HG03097 (cell line): Measurements from ENCODE around the gene AKR7A2.

Source experiments
- ATAC-seq: cut with Tn5 transposase; IDR thresholded peaks from one replicate; pipeline ENCODE4 v1.9.1; 2021; ENCODE audit not compliant: unreplicated experiment, low FRiP score

Gene AKR7A2

DNA sequence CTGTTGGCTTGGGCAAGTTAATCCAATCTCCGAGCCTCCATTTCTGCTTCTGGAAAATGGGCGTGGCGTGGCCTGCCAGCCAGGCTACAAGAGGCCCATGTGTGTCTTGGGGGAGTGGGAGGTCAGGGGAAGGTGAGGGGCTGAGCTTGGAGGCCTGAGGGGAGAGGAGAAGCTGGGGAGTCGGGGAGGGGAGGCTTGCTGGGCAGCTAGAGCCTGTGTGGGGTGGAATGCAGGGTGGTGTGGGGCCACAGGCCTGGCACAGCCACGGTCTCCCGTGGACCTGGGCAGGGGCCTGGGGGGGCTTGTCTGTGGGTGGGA, 14.8 kb upstream of the AKR7A2 start:
- ATAC-seq = no peak

DNA sequence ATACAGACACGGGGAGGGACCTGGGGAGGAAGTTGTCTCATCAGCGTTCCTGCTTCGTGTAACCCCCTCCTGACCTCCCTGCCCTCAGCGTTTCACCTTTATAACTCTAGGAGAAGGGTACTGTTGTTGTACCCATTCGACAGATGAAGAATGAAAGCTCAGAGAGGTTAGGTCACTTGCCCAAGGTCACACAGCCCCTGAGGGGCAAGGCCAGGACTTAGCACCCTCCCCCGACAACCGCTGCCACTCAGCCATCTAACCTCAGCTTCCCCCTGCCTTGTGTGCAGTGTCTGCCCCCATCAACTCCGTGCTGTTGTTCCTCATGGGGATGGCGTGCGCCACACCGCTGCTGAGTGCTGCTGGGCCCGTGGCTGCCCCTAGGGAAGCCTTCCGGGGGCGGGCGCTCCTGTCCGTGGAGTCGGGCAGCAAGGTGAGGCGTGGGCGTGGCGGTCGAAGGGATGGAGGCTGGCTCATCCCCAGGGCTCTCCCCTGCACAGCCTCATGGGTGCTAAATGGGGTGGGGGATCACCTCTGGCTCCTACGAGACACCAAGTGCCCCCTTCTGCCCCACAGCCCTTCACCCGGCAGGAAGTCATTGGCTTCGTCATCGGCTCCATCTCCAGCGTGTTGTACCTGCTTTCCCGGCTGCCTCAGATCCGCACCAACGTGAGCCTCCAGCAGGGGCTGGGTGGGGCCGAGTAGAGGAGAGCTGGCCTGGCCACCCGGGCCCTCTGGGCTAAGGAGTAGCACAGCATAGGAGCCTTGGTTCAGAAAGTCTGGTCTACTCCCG, 14.2 kb upstream of the AKR7A2 start:
- no peak for ATAC-seq

DNA sequence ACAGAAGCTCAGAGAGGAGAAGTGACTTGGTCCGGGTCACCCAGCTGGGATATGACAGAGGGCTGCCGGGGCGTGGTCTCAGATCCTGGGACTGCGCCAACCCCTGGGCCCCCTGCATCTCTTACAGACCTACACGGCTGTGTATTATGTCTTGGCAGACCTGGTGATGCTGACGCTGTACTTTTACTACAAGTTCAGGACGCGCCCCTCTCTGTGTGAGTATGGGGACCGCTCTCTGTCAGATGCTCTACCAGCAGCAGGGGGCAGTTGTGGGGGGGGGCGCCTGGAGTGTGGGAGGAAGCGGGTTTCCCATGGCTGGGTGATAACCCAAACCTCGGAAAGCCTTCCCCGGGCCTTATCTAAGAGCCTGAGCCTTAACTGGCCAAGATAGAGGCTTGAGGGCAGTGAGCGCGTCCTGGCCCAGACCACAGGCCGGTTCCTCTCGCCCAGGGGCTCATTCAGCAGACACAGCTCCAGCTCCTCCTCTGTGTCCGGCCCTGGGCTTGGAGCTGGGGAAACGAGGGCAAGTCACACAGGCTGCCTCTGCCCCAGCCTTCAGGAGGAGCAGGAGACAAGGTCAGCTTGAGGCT, 13.5 kb upstream of the AKR7A2 start:
- no peak for ATAC-seq

DNA sequence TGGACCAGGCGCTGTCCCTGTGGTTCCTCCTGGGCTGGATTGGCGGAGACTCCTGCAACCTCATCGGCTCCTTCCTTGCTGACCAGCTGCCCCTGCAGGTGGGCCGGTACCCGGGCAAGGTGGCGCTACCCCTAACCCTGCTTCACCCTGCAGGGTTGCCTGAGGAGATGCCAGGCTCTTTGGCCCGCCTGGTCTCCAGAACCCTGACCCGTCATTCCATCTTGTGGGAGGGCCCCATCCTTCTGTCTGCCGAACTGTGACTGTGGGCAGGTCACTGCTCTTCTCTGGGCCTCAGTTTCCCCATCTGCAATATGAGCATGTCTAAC, 12.7 kb upstream of the AKR7A2 start:
- no peak for ATAC-seq

DNA sequence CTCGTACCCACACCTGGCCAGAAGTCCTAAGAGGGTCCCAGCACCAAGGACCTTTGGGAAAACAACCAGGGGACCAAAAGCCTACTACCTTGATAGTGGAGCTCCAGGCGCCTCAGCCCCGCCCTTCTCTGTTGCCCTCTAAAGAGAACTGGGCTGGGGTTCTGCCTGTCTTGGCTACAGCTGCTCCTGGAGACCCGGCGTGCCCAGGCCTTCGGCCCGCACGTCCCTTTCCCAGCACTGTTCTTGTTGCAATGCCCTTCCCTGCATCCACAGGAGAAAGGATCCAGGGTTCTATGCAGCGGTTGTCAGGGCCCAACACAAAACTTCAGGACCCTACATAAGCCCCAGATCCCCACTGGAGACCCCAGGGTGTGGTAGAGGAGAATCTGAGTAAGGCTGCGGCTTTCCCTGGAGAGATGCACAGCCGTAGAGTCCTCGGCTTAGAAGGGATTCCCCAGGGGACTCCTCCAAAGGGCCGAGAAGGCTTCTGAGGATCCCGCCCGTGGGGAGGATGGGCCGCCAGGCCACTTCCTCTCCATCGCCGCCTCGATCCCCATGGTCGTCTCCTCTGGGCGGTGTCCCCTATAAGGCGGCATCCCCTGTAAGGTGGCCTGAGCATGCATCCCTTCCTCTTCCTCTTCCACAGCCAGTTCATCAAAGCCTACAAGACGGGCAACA, 12.2 kb upstream of the AKR7A2 start:
- no peak for ATAC-seq

DNA sequence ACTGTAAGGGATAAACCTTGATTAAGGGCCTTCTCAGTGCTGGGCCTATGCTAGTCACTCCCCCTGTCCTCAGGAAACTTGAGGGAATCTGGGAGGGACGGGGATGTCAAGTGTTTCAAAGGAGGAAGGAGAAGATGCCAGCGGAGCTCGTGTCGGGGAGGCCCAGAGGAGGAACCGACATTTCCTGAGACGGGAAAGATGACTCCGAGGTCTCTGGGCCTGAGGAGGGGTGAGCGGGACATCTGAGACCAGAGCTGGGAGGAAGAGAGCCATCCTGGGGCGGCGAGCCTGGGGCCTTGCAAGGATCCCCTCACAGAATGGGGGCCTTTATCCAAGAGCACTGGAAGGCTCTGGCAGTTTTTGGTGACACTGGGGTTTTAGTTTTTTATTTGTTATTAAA, 10.5 kb upstream of the AKR7A2 start:
- no peak for ATAC-seq

DNA sequence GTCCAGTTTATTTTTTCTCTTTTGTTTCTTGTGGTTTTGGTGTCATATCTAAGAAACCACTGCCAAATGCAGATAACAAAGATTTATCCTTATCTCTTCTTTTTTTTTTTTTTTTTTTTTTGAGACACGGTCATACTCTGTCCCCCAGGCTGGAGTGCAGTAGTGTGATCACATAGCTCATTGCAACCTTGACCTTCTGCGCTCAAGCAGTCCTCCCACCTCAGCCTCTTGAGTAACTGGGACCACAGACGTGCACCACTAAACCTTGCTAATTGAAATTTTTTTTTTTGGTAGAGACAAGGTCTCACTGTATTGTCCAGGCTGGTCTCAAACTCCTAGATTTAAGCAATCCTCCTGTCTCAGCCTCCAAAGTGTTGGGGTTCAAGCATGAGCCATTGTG, 9.1 kb upstream of the AKR7A2 start:
- no peak for ATAC-seq

DNA sequence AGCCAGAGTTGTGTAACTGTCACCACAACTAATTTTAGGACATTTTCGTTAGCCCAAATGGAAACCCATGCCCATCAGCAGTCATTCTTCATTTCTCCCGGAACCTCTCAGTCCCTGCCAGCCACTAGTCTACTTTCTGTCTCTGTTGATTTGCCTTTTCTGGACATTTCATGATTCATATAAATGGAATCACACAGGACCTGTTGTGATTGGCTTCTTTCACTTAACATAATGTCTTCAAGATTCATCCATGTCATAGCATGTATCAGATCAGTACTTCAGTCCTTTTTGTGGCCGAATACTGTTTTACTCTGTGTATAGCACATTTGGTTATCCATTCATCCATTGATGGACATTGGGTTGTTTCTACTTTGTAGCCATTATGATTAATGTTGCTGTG, 7.3 kb upstream of the AKR7A2 start:
- no peak for ATAC-seq

DNA sequence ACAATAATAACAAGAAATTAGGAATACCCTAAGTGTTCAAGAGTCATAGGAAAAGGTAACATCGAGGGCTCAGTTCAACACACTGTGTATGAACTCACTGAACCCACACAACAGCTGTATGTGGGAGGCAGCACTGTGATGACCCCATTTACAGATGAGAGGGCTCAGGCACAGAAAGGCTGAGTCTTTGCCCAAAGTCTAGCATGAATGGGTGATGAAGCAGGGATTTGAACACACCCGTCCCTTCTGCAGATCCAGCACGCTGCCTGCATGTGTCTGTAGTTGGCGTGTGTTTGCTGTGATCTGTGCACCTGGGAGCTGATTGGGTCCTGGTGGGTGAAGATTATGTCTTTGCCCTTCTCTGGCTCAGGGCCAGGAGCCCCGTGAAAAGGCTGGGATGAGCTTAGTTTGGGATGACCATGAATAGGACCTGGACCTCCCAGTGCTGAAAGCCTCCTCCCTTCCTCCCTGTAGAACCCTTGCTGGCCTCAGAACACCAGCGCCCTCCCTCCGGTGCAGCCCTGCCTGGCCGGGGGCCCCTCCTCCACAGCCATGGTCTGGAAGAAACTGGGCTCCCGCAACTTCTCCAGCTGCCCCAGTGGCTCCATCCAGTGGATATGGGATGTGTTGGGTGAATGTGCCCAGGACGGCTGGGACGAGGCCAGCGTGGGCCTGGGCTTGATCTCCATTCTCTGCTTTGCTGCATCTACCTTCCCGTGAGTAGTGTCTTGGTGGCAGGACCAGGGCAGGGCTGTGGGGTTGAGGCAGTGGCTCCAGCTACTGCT, 5.4 kb upstream of the AKR7A2 start:
- no peak for ATAC-seq

DNA sequence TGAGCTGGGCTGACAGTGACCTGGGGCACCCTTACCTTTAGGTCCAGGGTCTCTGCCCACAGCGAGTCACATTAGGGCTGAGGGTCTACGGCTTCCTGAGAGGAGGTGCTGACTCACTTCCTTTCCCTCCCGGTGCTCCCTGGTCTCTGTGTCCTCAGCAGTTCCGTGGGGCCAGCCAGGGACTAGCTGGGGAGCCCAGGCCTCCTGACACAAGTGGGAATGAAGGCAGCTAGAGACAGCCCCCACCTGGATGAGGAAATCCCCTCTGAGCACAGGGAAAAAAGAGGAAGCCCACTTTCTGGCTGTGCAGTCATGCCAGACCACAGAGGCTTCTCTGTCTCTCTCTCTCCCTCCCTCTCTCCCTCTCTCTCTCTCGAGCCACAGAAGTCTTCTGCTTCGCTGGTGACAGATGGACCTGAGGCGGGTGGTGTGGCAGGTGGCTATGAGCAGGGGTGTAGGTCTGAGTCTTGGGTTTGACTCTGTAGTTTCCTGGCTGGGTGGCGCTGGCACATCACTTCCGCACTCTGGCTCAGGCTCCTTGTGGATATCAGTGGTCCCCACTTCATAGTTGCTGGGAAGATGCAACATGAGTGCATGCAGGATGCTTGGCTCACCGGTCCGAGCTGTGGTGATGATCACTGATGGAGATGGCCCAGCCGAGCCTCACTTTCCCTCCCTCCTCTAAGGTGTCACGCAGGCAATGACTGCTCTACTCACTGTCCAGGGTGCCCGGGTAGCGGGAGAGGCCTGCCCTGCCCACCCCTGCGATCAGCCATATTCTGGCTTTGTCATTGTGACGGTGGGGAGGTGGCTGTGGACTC, 3.6 kb upstream of the AKR7A2 start:
- ATAC-seq = no peak

DNA sequence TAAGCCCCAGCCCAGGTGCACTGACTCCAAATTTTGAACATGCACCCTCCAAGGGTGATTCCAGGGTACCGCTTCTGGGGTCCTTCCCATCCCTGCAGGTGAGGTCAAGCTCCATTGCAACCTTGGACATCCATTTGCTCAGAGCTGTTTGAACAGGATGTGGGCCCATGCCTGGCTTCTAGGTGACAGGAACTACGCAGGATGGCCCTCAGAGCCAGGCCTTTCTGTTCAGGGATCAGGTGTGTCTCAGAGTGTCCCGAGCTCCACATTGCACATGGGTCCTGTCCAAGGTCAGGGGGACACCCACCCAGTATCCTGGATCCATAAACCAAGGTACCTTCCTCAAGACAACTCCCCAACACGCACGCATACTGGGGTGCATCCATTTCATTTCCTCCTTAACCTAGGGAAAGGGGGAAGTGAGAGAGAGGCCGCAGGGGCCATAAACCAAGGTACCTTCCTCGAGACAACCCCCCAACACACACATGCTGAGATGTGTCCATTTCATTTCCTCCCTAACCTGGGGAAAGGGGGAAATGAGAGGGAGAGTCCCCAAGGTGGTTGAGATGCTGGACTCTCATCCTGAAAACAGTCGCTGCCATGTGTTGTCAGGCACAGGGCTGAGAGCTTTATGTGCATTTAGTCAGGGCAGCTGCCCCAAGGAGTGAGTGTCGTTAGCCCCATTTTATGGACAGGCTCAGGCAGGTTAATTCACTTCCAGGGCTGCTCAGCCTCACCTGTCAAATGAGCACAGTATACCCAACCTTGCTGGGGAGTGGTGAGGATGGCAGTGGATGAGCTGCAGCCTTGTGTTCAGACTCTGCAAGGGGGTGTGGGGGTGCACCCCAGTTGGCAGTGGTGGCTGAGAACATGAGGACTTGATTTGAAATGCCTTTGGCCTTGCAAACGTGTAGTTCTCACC, 2.3 kb upstream of the AKR7A2 start:
- no peak for ATAC-seq

DNA sequence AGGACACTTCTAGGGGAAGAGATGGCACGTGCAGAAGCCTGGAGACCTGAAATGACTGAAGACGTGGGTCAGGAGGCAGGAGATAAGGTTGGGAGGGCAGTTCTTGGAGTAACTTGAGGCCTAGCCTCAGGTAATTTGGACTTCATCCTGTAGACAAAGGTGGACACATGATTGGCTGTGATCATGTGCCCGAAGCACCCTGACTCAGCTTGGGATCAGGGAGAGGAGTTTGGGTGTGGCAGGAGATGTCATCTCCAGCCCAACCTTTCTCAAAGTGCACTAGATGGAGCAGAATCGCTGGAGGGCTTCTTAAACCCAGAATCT, 1.7 kb upstream of the AKR7A2 start:
- ATAC-seq = no peak

DNA sequence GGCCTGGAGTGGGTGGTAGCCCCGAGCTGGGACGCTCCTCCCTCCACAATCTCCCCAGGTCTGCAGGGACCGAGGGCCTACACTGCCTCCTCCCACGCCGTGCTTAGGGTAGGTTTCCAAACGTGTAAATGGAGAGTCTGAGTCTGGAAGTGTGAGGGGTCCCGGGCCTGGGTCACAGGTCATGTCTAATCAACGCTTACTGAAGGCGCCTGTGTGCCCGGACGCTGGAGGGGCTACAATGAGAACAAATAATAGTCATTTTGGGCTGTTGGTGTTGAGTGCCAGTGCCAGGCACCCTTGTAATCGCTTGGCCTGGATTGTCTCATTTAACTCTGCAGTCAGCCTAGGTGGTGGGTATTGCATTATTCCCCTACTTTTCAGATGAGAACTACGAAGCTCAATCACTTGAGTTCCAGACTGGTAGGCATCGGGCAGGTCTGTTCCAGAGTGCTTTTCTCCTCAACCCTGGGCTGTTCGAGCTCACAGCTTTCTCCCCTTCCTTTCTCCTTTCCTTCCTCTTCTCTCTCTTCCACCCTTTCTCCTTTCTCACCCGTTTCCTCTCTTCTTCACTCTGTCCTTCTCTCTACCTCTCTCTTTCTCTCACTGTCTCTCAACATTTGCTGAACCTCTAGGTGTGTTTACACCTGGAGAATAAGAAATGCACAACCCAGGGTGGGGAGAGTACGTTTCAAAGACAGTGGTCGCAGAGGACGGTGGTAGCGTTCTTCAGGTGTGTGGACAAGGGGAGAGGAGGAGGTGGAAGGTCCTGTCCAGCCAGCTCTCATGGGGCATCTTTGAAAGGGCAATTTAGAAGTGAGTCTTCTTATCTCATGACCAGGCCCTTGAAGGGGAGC, 1.1 kb upstream of the AKR7A2 start:
- no peak for ATAC-seq

DNA sequence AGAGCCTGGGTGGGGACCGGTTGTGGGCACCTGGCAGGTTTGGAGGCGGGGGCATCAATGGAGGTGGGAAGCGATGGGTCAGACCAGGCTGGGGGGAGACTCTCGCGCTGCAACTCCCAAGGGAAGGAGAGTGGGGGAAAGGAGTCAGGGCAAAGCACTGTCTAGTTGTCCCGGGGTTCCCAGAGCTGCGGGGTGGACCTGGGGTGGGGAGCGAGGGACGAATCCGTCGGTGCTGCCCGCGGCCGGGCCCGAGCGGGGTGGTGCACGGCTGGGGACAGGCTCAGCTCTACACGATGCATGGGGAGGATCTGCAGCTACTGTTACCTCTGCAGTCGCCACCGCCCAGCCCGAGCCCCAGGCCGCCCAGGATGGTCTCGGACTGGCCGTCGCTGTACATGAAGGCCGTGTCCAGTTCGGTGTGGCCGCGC, 427 bp downstream of the AKR7A2 start:
- peak; percentile 6 for ATAC-seq

DNA sequence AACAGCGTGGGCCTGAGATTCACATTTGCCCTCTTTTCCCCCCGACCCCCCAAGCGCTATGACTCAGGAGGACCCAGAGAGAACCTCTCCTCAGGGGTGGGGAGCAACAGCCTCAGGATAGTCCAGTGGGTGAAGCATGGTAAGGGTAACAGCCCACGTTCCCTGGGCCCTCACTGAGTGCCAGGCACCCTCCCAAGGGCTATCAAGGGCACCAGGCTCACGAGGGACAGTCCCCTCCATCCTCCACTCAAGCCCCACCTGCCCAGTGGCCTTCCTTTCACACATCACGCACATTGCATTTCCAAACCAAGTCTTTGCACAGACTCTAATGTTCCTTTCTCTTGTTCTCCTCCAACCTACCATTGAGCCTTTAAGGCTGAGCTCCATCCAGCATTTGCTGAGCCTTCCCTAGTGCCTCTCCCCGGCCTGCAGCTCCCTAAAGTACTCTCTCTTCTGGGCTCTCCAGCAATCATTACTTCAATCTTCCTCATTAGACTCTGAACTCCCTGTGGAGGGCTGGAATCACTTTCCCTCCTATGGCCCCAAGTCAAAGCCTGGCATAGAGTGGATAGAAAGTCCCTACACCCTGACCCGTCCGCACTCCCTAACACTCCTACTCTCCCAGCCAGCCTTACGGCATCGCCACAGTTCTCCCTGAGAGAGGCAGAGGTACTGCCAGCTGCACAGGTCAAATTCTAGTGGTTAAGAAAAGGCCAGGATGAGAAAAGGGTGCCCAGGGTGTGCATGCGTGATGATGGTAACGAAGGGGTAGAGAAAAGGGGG, 1.0 kb downstream of the AKR7A2 start:
- no peak for ATAC-seq

DNA sequence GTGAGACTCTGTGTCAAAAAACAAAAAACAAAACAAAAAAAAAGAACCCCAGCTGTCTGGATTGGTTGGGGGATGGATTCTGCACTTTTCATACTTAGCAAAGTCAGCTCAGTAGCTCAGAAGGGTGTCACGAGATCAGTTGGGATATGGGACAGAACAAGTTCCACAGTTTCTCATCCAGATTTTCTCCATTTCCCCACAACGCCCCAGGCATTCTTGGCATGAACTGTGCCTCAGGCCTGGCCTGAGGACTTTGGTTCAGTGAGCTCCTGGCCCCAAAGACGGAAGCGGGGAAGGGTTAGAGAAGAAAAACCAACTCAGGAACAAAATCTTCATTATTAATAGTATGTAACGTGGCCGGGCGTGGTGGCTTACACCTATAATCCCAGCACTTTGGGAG, 1.9 kb downstream of the AKR7A2 start:
- ATAC-seq = no peak

DNA sequence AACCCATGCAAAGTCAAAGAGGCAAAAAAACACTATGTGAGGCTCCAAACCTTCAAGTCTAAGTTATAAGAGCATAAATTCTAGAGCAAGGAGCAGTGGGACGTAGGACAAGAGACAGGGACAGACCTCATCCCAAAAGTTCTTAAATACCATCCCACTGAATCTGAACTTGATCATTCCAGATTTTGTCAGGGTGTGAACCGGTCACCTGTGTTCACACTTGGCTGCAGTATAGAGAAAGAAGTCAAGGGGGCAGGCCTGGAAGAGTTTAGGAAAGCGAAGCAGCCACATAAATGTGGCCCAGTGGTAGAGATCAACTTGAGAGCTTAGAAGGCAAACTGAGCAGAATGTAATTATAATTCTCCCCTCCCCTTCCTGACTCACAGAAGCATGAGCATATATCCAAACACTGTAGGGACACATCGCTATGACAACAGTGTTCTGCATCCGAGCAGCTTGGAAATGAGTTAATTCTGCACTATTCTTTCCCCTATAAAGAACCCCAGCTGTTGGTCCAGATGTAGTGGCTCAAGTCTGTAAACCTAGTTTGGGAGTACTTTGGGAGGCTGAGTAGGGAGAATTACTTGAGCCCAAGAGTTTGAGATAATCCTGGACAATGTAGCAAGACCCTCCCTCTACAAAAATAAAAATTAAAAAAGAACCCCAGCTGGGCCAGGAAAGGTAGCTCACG, 2.7 kb downstream of the AKR7A2 start:
- ATAC-seq = no peak

DNA sequence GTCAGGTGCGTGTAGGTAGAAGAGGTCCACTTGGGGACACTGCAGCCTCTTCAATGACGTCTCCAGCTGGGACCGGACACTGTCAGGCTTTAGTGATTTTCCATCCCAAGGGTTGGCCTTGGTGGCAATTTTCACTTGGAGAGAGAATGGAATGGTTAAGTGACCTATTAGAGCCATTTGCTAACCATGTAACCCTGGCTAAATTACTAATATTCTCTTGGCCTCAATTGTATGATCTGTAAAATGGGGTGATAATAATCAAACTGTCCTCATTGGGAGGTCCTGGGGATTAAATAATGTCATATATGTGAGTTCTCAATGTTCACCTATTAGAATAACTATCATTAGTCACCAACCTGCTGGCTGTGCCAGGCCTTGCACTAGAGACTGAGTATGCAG, 3.4 kb downstream of the AKR7A2 start:
- no peak for ATAC-seq
